HCT116 (cell line): ENCODE measurements around the gene SH3RF2. TPM values are rescaled to one million over a fixed set of nuclear protein-coding genes. Genes with fewer than 3 reads are reported as not detected.

Experiments used
- ATAC-seq: fragments of 200-7000 bp; cut with Tn5 transposase; 2 replicates; pipeline ENCODE4 v1.9.1; 2020; ENCODE audit warnings: mild to moderate bottlenecking, moderate library complexity
- BruUV-seq: library from RNA; stranded (reverse); fragments of 400-500 nt; replicated peaks from 2 replicates; lab custom pipeline; 2021; lab: Mats Ljungman, UMichigan
- CTCF ChIA-PET: fragments of 300-600 bp; sonication (Branson Sonifier 250); formaldehyde crosslinking; loops from one replicate; lab custom pipeline; 2021; ENCODE audit warnings: antibody characterized with exemption; lab: Charles Lee
- POLR2A ChIA-PET: fragments of 300-600, 350-600 bp; sonication (Branson Sonifier 250); formaldehyde crosslinking; loops from one replicate; lab custom pipeline; 2021; ENCODE audit warnings: antibody characterized with exemption; lab: Charles Lee
- RAD21 ChIA-PET, 2 experiments: fragments of 300-600 bp; sonication (Branson Sonifier 250); formaldehyde crosslinking; loops; one replicate each; lab custom pipeline; 2023; ENCODE audit warnings: low total read pairs in 2 of 2; ENCODE audit not compliant: uncharacterized antibody in 2 of 2, unreplicated experiment in 2 of 2, low non-redundant PET in 1 of 2; lab: Charles Lee
- DNase-seq: peaks from one replicate; pipeline ENCODE4 v3.0.0-alpha.2; 2010; ENCODE audit warnings: low read depth, low spot score
- H2AFZ ChIP-seq: fragments of 200-600 bp; shearing (Covaris generic), sonication (generic); 2 replicates; pipeline ENCODE4 v1.6.1; 2017; ENCODE audit warnings: low read depth, mixed run types, mixed read lengths, antibody characterized with exemption, low read length; ENCODE audit not compliant: poor library complexity, severe bottlenecking
- H3K27ac ChIP-seq: 2 replicates; pipeline ENCODE4 v1.5.1; 2012; ENCODE audit warnings: low read depth, low read length
- H3K27me3 ChIP-seq: fragments of 200-600 bp; sonication (generic); 2 replicates; pipeline ENCODE4 v1.6.1; 2016; ENCODE audit warnings: mixed run types, low read length, mixed read lengths; ENCODE audit not compliant: insufficient read depth
- H3K36me3 ChIP-seq, 2 experiments: fragments of 200-500 bp in 1 of 2; fragments of 200-600 bp in 1 of 2; sonication (Bioruptor generic) in 1 of 2; sonication (generic) in 1 of 2; 2 replicates each; pipeline versions ENCODE4 v1.5.1 to v1.6.1; 2014 to 2016; ENCODE audit warnings: low read length in 2 of 2, inconsistent platforms in 1 of 2, mixed read lengths in 1 of 2, mixed run types in 1 of 2; ENCODE audit not compliant: insufficient read depth in 2 of 2, control insufficient read depth in 1 of 2
- H3K4me1 ChIP-seq, 2 experiments: fragments of 200-600 bp in 1 of 2; sonication (generic) in 1 of 2; 2 replicates each; pipeline versions ENCODE4 v1.5.1 to v1.6.1; 2012 to 2017; ENCODE audit warnings: low read length in 2 of 2, inconsistent platforms in 1 of 2, mild to moderate bottlenecking in 1 of 2, mixed read lengths in 1 of 2, mixed run types in 1 of 2, moderate library complexity in 1 of 2; ENCODE audit not compliant: insufficient read depth in 2 of 2, control insufficient read depth in 1 of 2
- H3K4me2 ChIP-seq: fragments of 200-600 bp; sonication (generic); 2 replicates; pipeline ENCODE4 v1.6.1; 2017; ENCODE audit warnings: mixed run types, low read length, mixed read lengths
- H3K4me3 ChIP-seq, 2 experiments: fragments of 200-600 bp in 1 of 2; sonication (generic) in 1 of 2; replicated peaks in 1 of 2; 2 replicates each; pipeline ENCODE4 v1.5.1; 2011 to 2016; ENCODE audit warnings: low read length in 2 of 2, control low read depth in 1 of 2, low read depth in 1 of 2, mild to moderate bottlenecking in 1 of 2, mixed read lengths in 1 of 2, mixed run types in 1 of 2
- H3K79me2 ChIP-seq: fragments of 200-600 bp; sonication (generic); 2 replicates; pipeline ENCODE4 v1.6.1; 2017; ENCODE audit warnings: mild to moderate bottlenecking, mixed run types, low read length, moderate library complexity, mixed read lengths; ENCODE audit not compliant: insufficient read depth
- H3K9ac ChIP-seq: fragments of 200-600 bp; sonication (generic); 2 replicates; pipeline ENCODE4 v1.6.1; 2016; ENCODE audit warnings: low read length, mixed read lengths
- H3K9me2 ChIP-seq: fragments of 200-600 bp; sonication (generic), shearing (Covaris generic); 2 replicates; pipeline ENCODE4 v1.6.1; 2017; ENCODE audit warnings: mixed run types, mild to moderate bottlenecking, moderate library complexity; ENCODE audit not compliant: insufficient read depth
- H3K9me3 ChIP-seq, 2 experiments: fragments of 200-500 bp in 1 of 2; fragments of 200-600 bp in 1 of 2; sonication (Bioruptor generic) in 1 of 2; sonication (generic) in 1 of 2; 2 replicates each; pipeline ENCODE4 v1.6.1; 2014 to 2017; ENCODE audit warnings: low read length in 2 of 2, mixed read lengths in 2 of 2, inconsistent platforms in 1 of 2, low read depth in 1 of 2, mild to moderate bottlenecking in 1 of 2, mixed run types in 1 of 2, moderate library complexity in 1 of 2; ENCODE audit not compliant: control insufficient read depth in 1 of 2, insufficient read depth in 1 of 2
- H4K20me1 ChIP-seq: fragments of 200-600 bp; sonication (generic), shearing (Covaris generic); 2 replicates; pipeline ENCODE4 v1.6.1; 2017; ENCODE audit warnings: mixed run types, mild to moderate bottlenecking, moderate library complexity; ENCODE audit not compliant: insufficient read depth
- CBX3 ChIP-seq: IDR thresholded peaks from 2 replicates; pipeline ENCODE4 v1.6.1; 2012; ENCODE audit warnings: low read depth
- CEBPB ChIP-seq: IDR thresholded peaks from 2 replicates; pipeline ENCODE4 v1.6.1; 2012; ENCODE audit warnings: low read depth
- EGR1 ChIP-seq: IDR thresholded peaks from 2 replicates; pipeline ENCODE4 v1.6.1; 2012; ENCODE audit warnings: low read depth
- ELF1 ChIP-seq: IDR thresholded peaks from 2 replicates; pipeline ENCODE4 v1.6.1; 2012; ENCODE audit warnings: low read depth, borderline replicate concordance
- FOSL1 ChIP-seq: IDR thresholded peaks from 2 replicates; pipeline ENCODE4 v1.6.1; 2012; ENCODE audit warnings: low read depth
- JUND ChIP-seq: IDR thresholded peaks from 2 replicates; pipeline ENCODE4 v1.6.1; 2012
- POLR2A ChIP-seq: IDR thresholded peaks from 2 replicates; pipeline ENCODE4 v1.7.0; 2011; ENCODE audit warnings: borderline replicate concordance; ENCODE audit not compliant: insufficient read depth, insufficient read length; ENCODE audit errors: extremely low read depth
- REST ChIP-seq: IDR thresholded peaks from 2 replicates; pipeline ENCODE4 v1.6.1; 2012; ENCODE audit warnings: low read depth
- SP1 ChIP-seq: IDR thresholded peaks from 2 replicates; pipeline ENCODE4 v1.6.1; 2012; ENCODE audit warnings: low read depth
- SRF ChIP-seq: IDR thresholded peaks from 2 replicates; pipeline ENCODE4 v1.6.1; 2012; ENCODE audit warnings: low read depth
- TCF7L2 ChIP-seq: IDR thresholded peaks from 2 replicates; pipeline ENCODE4 v1.7.0; 2011; ENCODE audit warnings: borderline replicate concordance, inconsistent platforms; ENCODE audit not compliant: insufficient read depth, insufficient read length; ENCODE audit errors: extremely low read depth
- ZBTB33 ChIP-seq: IDR thresholded peaks from 2 replicates; pipeline ENCODE4 v1.6.1; 2011; ENCODE audit warnings: mild to moderate bottlenecking, low read length, moderate library complexity; ENCODE audit not compliant: insufficient replicate concordance; ENCODE audit errors: extremely low read depth
- ZFX ChIP-seq: fragments of 450-650 bp; IDR thresholded peaks from 2 replicates; pipeline ENCODE4 v1.6.1; 2017
- ZNF274 ChIP-seq: fragments of 200-500 bp; sonication (Bioruptor generic); IDR thresholded peaks from 2 replicates; pipeline ENCODE4 v1.6.1; 2014; ENCODE audit warnings: mild to moderate bottlenecking, low read depth, low read length, inconsistent platforms
- intact Hi-C: fragments of 100-400 bp; cut with micrococcal nuclease; formaldehyde crosslinking; loops from 2 replicates; pipeline ENCODE4 v1.10.0; 2022
- total RNA-seq: library from RNA; stranded (reverse); gene quantifications from one replicate; pipeline ENCODE4 v1.2.1, GENCODE V29; 2021; ENCODE audit not compliant: unreplicated experiment

Gene SH3RF2
- total RNA-seq, 1 experiment from 2014 or later = 14.3 TPM

- H3K9me3 ChIP-seq = no peaks in the 10 kb centered on the region
- H3K36me3 ChIP-seq = no peaks in the 10 kb centered on the region
- no peak for DNase-seq
- peaks cover 83 to 97% of the 10 kb centered on the region in 2 experiments for H3K4me1 ChIP-seq
- H3K9me2 ChIP-seq = no peaks in the 10 kb centered on the region
- no peaks in the 10 kb centered on the region for H3K27me3 ChIP-seq
- H3K79me2 ChIP-seq = no peaks in the 10 kb centered on the region
- CTCF ChIA-PET = no interaction called here
- H2AFZ ChIP-seq = no peak overlapping the region
- BruUV-seq = no TSS peak
- H3K4me3 ChIP-seq = peak overlapping the region in 1 of 2 experiments; percentile 26; a peak in 2 of 4 replicates
- H3K27ac ChIP-seq = peak overlapping the region; percentile 41; the same call in 1 of the 2 replicates
- H3K4me2 ChIP-seq = peak overlapping the region; percentile 65
- H3K9ac ChIP-seq = 0 out of 2 replicates have a peak overlapping the region, but pooled peaks have one; percentile 25
- no peak for ATAC-seq
- TF ChIP-seq ELF1 (no peak), EGR1 (no peak), POLR2A (no peak), SRF (no peak)
- H4K20me1 ChIP-seq = no peaks in the 10 kb centered on the region; the same call in 1 of the 2 replicates
- POLR2A ChIA-PET = no interaction called here
- RAD21 ChIA-PET = no interaction called here
- intact Hi-C loops = no loop called here
Observed at GRCh38 chr5:145978171-145978570, 41.8 kb downstream of the SH3RF2 start.

GRCh38 chr5:145978708-145979107 is 42.3 kb downstream of the SH3RF2 start:
- intact Hi-C loops = no loop called here
- Histone ChIP-seq H3K4me3 (peak overlapping the region in 1 of 2 experiments; percentile 26; a peak in 2 of 4 replicates), H3K36me3 (no peaks in the 10 kb centered on the region), H2AFZ (no peak overlapping the region), H3K9ac (peak overlapping the region; percentile 25), H3K79me2 (no peaks in the 10 kb centered on the region), H4K20me1 (no peaks in the 10 kb centered on the region; the same call in 1 of the 2 replicates), H3K4me2 (peak overlapping the region; percentile 65), H3K9me2 (no peaks in the 10 kb centered on the region), H3K27ac (peak overlapping the region; percentile 41), H3K27me3 (no peaks in the 10 kb centered on the region), H3K9me3 (no peaks in the 10 kb centered on the region), H3K4me1 (peaks cover 83 to 92% of the 10 kb centered on the region in 2 experiments)
- BruUV-seq = no TSS peak
- ATAC-seq (no peak), DNase-seq (no peak)
- CTCF ChIA-PET = no interaction called here
- TF ChIP-seq SRF (no peak), ZNF274 (no peak), JUND (0 out of 2 replicates have a peak, but pooled peaks have one; percentile 20), FOSL1 (no peak), TCF7L2 (no peak), CEBPB (no peak), CBX3 (no peak), REST (no peak), ELF1 (no peak), EGR1 (no peak), ZFX (no peak), SP1 (peak; percentile 37), ZBTB33 (no peak)
- POLR2A ChIA-PET = no interaction called here
- RAD21 ChIA-PET = no interaction called here
